ENCODE measurements around the gene KIF3B. TPM values are rescaled to one million over a fixed set of nuclear protein-coding genes. Genes with fewer than 3 reads are reported as not detected.

Gene KIF3B
- polyA plus RNA-seq, 1 donor (not counting 4 experiments of a cell fraction or from before 2014, with no cell fraction given) = 20.3 TPM

DNA sequence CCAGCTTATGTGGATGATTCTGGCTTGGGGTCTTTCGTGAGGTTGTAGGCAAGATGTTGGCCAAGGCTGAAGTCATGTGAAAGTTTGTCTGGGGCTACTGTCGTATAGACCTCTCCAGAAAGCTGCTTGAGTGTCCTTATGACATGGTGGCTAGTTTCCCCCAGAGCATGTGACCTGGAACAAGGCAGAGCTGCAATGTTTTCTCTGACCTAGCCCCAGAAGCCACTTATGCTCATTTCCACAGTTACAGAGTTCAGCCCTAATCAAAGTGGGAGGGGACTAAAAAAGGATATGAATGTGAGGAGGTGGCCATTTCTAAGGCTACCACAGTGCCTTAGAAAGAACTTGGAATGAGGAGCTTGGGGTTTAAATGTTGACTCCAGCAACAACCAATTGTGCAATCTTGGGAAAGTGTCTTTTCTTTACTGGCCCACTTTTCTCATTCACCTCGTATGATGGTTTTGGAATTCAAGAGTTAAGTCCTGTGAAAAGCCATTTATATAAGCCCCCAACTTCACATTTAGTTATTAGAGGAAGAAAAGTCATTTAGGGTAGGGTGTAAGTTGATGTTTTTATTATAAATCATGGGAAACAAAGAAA is 74.8 kb downstream of the KIF3B start:
- Histone ChIP-seq H3K36me3 (ENCODE audit: control insufficient read depth in 2 of 2, extremely low read depth in 1 of 2, insufficient read depth in 2 of 2, low read length in 2 of 2) (no peaks in the 10 kb centered on the region), H3K27ac (ENCODE audit: control insufficient read depth, insufficient read depth, low read length) (no peak overlapping the region), H3K4me3 (ENCODE audit: control insufficient read depth in 2 of 3, extremely low read depth in 1 of 3, insufficient read depth in 2 of 3, low read depth in 1 of 3, low read length in 3 of 3) (no peak overlapping the region), H3K27me3 (ENCODE audit: control insufficient read depth, extremely low read depth, insufficient read depth, low read length) (no peaks in the 10 kb centered on the region), H3K4me1 (ENCODE audit: control insufficient read depth, extremely low read depth, insufficient read depth, low read length) (peaks cover 26% of the 10 kb centered on the region), H3K79me2 (ENCODE audit: control insufficient read depth, insufficient read depth, low read length) (no peaks in the 10 kb centered on the region), H4K20me1 (ENCODE audit: control insufficient read depth, extremely low read depth, insufficient read depth, low read length) (no peaks in the 10 kb centered on the region), H3K9me1 (ENCODE audit: control insufficient read depth, extremely low read depth, insufficient read depth, low read length) (no peaks in the 10 kb centered on the region), H3K4me2 (ENCODE audit: control insufficient read depth, extremely low read depth, insufficient read depth, low read depth, low read length) (no peak overlapping the region), H3K9me3 (ENCODE audit: control insufficient read depth, low read depth, low read length) (no peaks in the 10 kb centered on the region), H3K9ac (ENCODE audit: control insufficient read depth, extremely low read depth, insufficient read depth, low read length) (no peak overlapping the region), H2AFZ (ENCODE audit: control insufficient read depth, low read length) (no peak overlapping the region)
- TF ChIP-seq EZH2 (IDR thresholded peaks at IDR 0.05; ENCODE audit: low read length) = no peak
- TF ChIP-seq, protein P1, sequence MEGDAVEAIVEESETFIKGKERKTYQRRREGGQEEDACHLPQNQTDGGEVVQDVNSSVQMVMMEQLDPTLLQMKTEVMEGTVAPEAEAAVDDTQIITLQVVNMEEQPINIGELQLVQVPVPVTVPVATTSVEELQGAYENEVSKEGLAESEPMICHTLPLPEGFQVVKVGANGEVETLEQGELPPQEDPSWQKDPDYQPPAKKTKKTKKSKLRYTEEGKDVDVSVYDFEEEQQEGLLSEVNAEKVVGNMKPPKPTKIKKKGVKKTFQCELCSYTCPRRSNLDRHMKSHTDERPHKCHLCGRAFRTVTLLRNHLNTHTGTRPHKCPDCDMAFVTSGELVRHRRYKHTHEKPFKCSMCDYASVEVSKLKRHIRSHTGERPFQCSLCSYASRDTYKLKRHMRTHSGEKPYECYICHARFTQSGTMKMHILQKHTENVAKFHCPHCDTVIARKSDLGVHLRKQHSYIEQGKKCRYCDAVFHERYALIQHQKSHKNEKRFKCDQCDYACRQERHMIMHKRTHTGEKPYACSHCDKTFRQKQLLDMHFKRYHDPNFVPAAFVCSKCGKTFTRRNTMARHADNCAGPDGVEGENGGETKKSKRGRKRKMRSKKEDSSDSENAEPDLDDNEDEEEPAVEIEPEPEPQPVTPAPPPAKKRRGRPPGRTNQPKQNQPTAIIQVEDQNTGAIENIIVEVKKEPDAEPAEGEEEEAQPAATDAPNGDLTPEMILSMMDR (optimal IDR thresholded peaks at IDR 0.05 in 1 of 3, IDR thresholded peaks at IDR 0.05 in 1 of 3, conservative IDR thresholded peaks at IDR 0.05 in 1 of 3; ENCODE audit: extremely low read depth in 1 of 3, insufficient read depth in 2 of 3, low read length in 3 of 3) = no peak
- dilution Hi-C loops (cut with MboI; ENCODE audit: extremely low pct_ligation_motif_present, low sequenced_read_pairs) = no loop called here
- DNase-seq (ENCODE audit: low read depth, low spot score) (no peak), FAIRE-seq (no peak)

- H3K9ac ChIP-seq (ENCODE audit: control insufficient read depth, extremely low read depth, insufficient read depth, low read length) = no peak overlapping the region
- H3K4me3 ChIP-seq (ENCODE audit: control insufficient read depth in 2 of 3, extremely low read depth in 1 of 3, insufficient read depth in 2 of 3, low read depth in 1 of 3, low read length in 3 of 3) = no peak overlapping the region
- DNase-seq (ENCODE audit: low read depth, low spot score) (no peak), FAIRE-seq (no peak)
- no peaks in the 10 kb centered on the region for H4K20me1 ChIP-seq (ENCODE audit: control insufficient read depth, extremely low read depth, insufficient read depth, low read length)
- H3K36me3 ChIP-seq (ENCODE audit: control insufficient read depth in 2 of 2, extremely low read depth in 1 of 2, insufficient read depth in 2 of 2, low read length in 2 of 2) = no peaks in the 10 kb centered on the region
- no peaks in the 10 kb centered on the region for H3K9me3 ChIP-seq (ENCODE audit: control insufficient read depth, low read depth, low read length)
- peaks cover 1% of the 10 kb centered on the region for H3K79me2 ChIP-seq (ENCODE audit: control insufficient read depth, insufficient read depth, low read length)
- TF ChIP-seq, protein P1 (optimal IDR thresholded peaks at IDR 0.05 in 1 of 3, IDR thresholded peaks at IDR 0.05 in 1 of 3, conservative IDR thresholded peaks at IDR 0.05 in 1 of 3; ENCODE audit: extremely low read depth in 1 of 3, insufficient read depth in 2 of 3, low read length in 3 of 3) = no peak
- TF ChIP-seq EZH2 (IDR thresholded peaks at IDR 0.05; ENCODE audit: low read length) = no peak
- H3K4me2 ChIP-seq (ENCODE audit: control insufficient read depth, extremely low read depth, insufficient read depth, low read depth, low read length) = no peak overlapping the region
- no peak overlapping the region for H3K27ac ChIP-seq (ENCODE audit: control insufficient read depth, insufficient read depth, low read length)
- H3K9me1 ChIP-seq (ENCODE audit: control insufficient read depth, extremely low read depth, insufficient read depth, low read length) = no peaks in the 10 kb centered on the region
- no peak overlapping the region for H2AFZ ChIP-seq (ENCODE audit: control insufficient read depth, low read length)
- peaks cover 29% of the 10 kb centered on the region for H3K4me1 ChIP-seq (ENCODE audit: control insufficient read depth, extremely low read depth, insufficient read depth, low read length)
- no peaks in the 10 kb centered on the region for H3K27me3 ChIP-seq (ENCODE audit: control insufficient read depth, extremely low read depth, insufficient read depth, low read length)
- dilution Hi-C loops (cut with MboI; ENCODE audit: extremely low pct_ligation_motif_present, low sequenced_read_pairs) = no loop called here
Observed at GRCh38 chr20:32353848-32354496, 76.5 kb downstream of the KIF3B start.

Data from keratinocyte (primary cell).